ENCODE results near the gene RIMS4.

The RIMS4 gene

DNA sequence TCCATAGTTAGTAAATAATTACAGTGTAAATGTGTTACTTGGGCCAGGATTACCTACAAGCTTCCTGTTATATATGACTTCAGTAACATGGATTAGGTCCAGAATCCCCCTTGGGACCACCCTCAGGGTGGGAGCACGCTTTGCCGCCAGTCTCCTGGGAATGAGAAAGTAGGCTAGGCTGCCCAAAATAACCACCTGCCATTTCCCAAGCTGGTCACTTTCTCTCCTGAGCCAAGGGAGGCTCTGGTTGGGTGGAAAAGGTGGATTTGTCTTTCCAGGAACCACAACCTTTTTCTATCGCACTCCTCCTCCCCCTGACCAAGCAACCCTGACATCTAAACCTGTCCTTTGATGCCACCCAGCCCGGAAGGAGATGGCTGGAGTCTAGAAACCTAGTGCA lies 9.6 kb upstream of the RIMS4 start:
- H3K9me3 ChIP-seq (ENCODE audit: low read length), result no peaks in the 10 kb centered on the region
- H2AFZ ChIP-seq (ENCODE audit: low read depth, low read length), result no peak overlapping the region
- H3K36me3 ChIP-seq (ENCODE audit: insufficient read depth, low read length), result no peaks in the 10 kb centered on the region
- peaks cover 15% of the 10 kb centered on the region for H3K27me3 ChIP-seq (ENCODE audit: insufficient read depth, low read length)
- no peak overlapping the region for H3K4me3 ChIP-seq (ENCODE audit: low read length)
- H3K4me1 ChIP-seq (ENCODE audit: insufficient read depth, low read length), result no peaks in the 10 kb centered on the region

GRCh38 chr20:44817143-44817910 lies 7.0 kb upstream of the RIMS4 start:
- Histone ChIP-seq H2AFZ (ENCODE audit: low read depth, low read length) (no peak overlapping the region), H3K4me3 (ENCODE audit: low read length) (no peak overlapping the region), H3K9me3 (ENCODE audit: low read length) (no peaks in the 10 kb centered on the region), H3K4me1 (ENCODE audit: insufficient read depth, low read length) (no peaks in the 10 kb centered on the region), H3K27me3 (ENCODE audit: insufficient read depth, low read length) (peaks cover 17% of the 10 kb centered on the region), H3K36me3 (ENCODE audit: insufficient read depth, low read length) (no peaks in the 10 kb centered on the region)

GRCh38 chr20:44814937-44815336 lies 4.6 kb upstream of the RIMS4 start:
- H3K4me3 ChIP-seq (ENCODE audit: low read length), result no peak overlapping the region
- no peaks in the 10 kb centered on the region for H3K9me3 ChIP-seq (ENCODE audit: low read length)
- no peaks in the 10 kb centered on the region for H3K36me3 ChIP-seq (ENCODE audit: insufficient read depth, low read length)
- no peak overlapping the region for H2AFZ ChIP-seq (ENCODE audit: low read depth, low read length)
- H3K4me1 ChIP-seq (ENCODE audit: insufficient read depth, low read length), result peaks cover 3% of the 10 kb centered on the region
- peaks cover 34% of the 10 kb centered on the region for H3K27me3 ChIP-seq (ENCODE audit: insufficient read depth, low read length)

DNA sequence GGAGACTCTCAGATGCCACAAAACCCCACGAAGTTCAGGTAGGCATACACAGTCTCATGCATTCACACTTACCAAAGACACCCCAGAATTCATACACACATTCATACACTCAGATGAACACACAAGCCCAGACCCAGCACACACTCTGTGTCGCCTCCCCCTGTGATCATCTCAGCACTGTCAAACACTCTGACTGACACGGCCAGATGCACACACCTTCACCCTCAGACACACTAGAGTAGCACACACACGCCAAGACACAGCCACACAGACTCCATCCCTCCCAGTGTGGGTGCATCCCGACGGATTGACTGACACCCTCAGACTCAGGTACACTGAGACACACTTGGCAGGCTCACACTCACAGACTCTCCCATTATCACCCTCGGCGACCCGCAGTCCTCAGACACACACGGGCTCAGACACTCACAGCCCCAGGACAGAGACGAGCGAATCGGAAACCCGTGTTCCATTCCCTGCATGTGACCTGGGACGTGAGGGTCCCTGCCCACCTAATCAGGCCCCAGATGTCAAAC lies 872 bp upstream of the RIMS4 start:
- no peaks in the 10 kb centered on the region for H3K9me3 ChIP-seq (ENCODE audit: low read length)
- H2AFZ ChIP-seq (ENCODE audit: low read depth, low read length), result no peak overlapping the region
- peaks cover 6% of the 10 kb centered on the region for H3K4me1 ChIP-seq (ENCODE audit: insufficient read depth, low read length)
- H3K27me3 ChIP-seq (ENCODE audit: insufficient read depth, low read length), result peaks cover 41% of the 10 kb centered on the region
- H3K4me3 ChIP-seq (ENCODE audit: low read length), result no peak overlapping the region
- no peaks in the 10 kb centered on the region for H3K36me3 ChIP-seq (ENCODE audit: insufficient read depth, low read length)

DNA sequence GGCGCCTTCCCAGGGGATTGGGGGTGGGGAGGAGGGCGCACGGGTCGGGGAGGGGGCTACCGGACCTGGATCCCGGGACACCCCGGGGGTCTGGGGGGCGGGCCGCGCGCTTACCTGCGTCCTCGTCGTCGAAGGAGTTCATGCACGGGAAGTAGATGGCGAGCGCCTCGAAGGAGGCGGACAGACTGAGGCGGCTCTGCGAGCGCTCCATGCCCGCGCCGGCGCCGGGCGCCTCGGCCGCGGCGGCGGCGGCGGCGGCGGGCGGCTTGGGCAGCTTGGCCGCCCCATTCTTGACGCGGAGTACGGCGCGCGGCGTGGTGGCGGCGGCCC lies 320 bp downstream of the RIMS4 start:
- Histone ChIP-seq H2AFZ (ENCODE audit: low read depth, low read length) (no peak overlapping the region), H3K27me3 (ENCODE audit: insufficient read depth, low read length) (peaks cover 40% of the 10 kb centered on the region), H3K9me3 (ENCODE audit: low read length) (no peaks in the 10 kb centered on the region), H3K4me1 (ENCODE audit: insufficient read depth, low read length) (peaks cover 14% of the 10 kb centered on the region), H3K36me3 (ENCODE audit: insufficient read depth, low read length) (no peaks in the 10 kb centered on the region), H3K4me3 (ENCODE audit: low read length) (peak overlapping the region; percentile 21)

DNA sequence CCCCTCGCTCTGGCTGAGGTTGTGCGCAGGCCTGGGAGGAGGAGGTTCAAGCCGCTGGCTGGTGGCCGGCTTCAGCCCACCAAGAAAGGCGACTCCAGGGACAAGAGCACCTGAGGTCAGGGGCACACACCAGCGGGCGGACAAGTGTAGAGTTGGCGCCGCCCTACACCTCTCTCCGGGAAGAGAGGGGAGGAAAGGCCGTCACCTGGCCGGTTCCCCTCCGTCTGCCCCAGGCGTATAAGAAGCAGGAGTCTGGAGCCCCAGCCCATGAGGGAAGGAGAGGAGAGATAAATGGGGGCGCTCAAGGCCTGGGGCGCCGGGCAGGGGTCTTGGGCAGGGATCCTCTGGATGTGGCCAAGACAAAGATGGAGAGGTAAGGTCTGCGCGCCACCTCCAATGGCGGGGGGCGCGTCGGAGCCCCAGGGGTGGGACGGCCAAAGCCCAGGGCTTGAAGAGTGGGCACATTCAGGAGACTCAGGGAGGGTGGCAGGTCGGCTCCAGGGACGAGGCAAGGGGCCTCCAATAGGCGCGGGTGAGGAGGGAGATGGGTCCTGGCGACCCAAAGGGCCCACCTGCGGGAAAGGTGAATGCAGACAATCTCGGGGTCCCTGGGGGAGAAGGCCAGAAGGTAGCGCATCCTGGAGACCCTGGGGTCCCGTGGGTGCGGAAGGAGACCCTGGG lies 826 bp downstream of the RIMS4 start:
- H3K4me1 ChIP-seq (ENCODE audit: insufficient read depth, low read length), result peaks cover 14% of the 10 kb centered on the region
- H3K4me3 ChIP-seq (ENCODE audit: low read length), result peak overlapping the region; percentile 21
- H3K27me3 ChIP-seq (ENCODE audit: insufficient read depth, low read length), result peaks cover 40% of the 10 kb centered on the region
- H3K9me3 ChIP-seq (ENCODE audit: low read length), result no peaks in the 10 kb centered on the region
- no peak overlapping the region for H2AFZ ChIP-seq (ENCODE audit: low read depth, low read length)
- no peaks in the 10 kb centered on the region for H3K36me3 ChIP-seq (ENCODE audit: insufficient read depth, low read length)

- peaks cover 40% of the 10 kb centered on the region for H3K27me3 ChIP-seq (ENCODE audit: insufficient read depth, low read length)
- no peaks in the 10 kb centered on the region for H3K9me3 ChIP-seq (ENCODE audit: low read length)
- H3K4me1 ChIP-seq (ENCODE audit: insufficient read depth, low read length), result peaks cover 14% of the 10 kb centered on the region
- no peaks in the 10 kb centered on the region for H3K36me3 ChIP-seq (ENCODE audit: insufficient read depth, low read length)
- H2AFZ ChIP-seq (ENCODE audit: low read depth, low read length), result no peak overlapping the region
- no peak overlapping the region for H3K4me3 ChIP-seq (ENCODE audit: low read length)
Measured at GRCh38 chr20:44807684-44808056, 2.7 kb downstream of the RIMS4 start.

DNA sequence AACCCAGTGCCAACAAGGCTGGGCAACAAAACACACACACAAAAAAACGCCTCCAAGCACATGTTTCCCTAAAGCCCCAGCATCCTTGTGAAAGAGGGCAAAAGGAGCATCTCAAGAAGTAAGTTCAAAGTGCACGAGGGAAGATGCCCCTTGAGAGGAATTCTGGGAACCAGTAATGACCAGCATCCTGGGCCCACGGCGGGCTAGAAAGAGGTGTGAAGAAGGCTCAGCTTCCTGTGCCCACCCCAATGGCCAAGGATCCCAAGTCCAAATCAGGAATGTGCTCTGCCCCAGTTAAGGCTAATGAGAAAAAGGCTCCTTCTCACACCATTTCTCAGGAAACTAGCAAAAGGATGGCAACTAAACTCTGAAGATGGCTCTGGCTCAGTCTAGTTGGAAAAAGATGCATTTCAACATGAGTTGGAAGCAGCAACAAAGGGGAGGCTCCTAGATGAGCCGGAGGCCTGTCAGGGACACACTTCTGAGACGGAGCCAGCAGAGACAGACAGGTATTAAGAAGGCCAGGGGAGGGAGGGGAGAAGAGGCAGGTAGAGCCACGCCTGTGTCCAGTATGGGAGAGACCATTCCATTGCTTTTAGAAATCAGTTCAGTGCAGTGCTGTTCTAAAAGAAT lies 3.2 kb downstream of the RIMS4 start:
- Histone ChIP-seq H3K4me1 (ENCODE audit: insufficient read depth, low read length) (peaks cover 14% of the 10 kb centered on the region), H3K9me3 (ENCODE audit: low read length) (no peaks in the 10 kb centered on the region), H3K4me3 (ENCODE audit: low read length) (no peak overlapping the region), H3K27me3 (ENCODE audit: insufficient read depth, low read length) (peaks cover 37% of the 10 kb centered on the region), H3K36me3 (ENCODE audit: insufficient read depth, low read length) (no peaks in the 10 kb centered on the region), H2AFZ (ENCODE audit: low read depth, low read length) (no peak overlapping the region)

- peaks cover 29% of the 10 kb centered on the region for H3K27me3 ChIP-seq (ENCODE audit: insufficient read depth, low read length)
- no peak overlapping the region for H3K4me3 ChIP-seq (ENCODE audit: low read length)
- no peak overlapping the region for H2AFZ ChIP-seq (ENCODE audit: low read depth, low read length)
- peaks cover 14% of the 10 kb centered on the region for H3K4me1 ChIP-seq (ENCODE audit: insufficient read depth, low read length)
- H3K9me3 ChIP-seq (ENCODE audit: low read length), result no peaks in the 10 kb centered on the region
- no peaks in the 10 kb centered on the region for H3K36me3 ChIP-seq (ENCODE audit: insufficient read depth, low read length)
Measured at GRCh38 chr20:44805979-44806620, 4.2 kb downstream of the RIMS4 start.

DNA sequence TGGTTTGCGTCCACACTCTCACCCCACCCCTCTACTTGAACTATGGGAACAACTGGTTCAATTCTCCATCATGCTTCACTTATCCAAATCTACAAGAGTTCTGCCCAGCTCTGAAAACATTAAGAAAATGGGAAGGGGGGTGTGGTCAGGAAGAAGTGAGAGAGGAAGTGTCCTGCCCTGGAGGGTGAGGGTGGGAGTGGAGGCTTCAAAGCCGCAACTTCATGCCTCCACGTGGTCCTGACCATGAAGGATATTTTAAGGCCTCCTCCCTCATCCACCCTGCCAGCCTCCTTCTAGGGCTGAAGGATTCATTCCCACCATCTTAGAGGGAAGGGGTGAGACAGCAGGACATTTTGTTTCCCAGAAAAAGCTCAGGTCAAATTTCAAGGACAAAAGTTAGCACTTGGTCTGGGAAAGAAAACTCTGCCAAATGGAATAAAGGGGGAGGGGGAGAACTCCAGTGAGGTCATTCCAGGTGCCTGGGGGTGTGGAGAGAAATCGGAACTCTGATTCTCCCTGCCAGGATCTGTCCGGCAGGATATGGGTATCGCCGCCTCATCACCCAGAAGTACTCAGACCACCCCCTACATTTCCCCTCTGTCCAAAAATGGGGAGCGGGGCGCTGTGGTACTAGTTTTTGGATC lies 4.9 kb downstream of the RIMS4 start:
- peaks cover 10% of the 10 kb centered on the region for H3K4me1 ChIP-seq (ENCODE audit: insufficient read depth, low read length)
- H2AFZ ChIP-seq (ENCODE audit: low read depth, low read length), result no peak overlapping the region
- H3K9me3 ChIP-seq (ENCODE audit: low read length), result no peaks in the 10 kb centered on the region
- H3K36me3 ChIP-seq (ENCODE audit: insufficient read depth, low read length), result no peaks in the 10 kb centered on the region
- H3K4me3 ChIP-seq (ENCODE audit: low read length), result no peak overlapping the region
- peaks cover 25% of the 10 kb centered on the region for H3K27me3 ChIP-seq (ENCODE audit: insufficient read depth, low read length)

GRCh38 chr20:44803383-44803941 lies 6.9 kb downstream of the RIMS4 start:
- Histone ChIP-seq H3K4me3 (ENCODE audit: low read length) (no peak overlapping the region), H3K27me3 (ENCODE audit: insufficient read depth, low read length) (peaks cover 10% of the 10 kb centered on the region), H3K4me1 (ENCODE audit: insufficient read depth, low read length) (peaks cover 10% of the 10 kb centered on the region), H3K9me3 (ENCODE audit: low read length) (no peaks in the 10 kb centered on the region), H3K36me3 (ENCODE audit: insufficient read depth, low read length) (no peaks in the 10 kb centered on the region), H2AFZ (ENCODE audit: low read depth, low read length) (no peak overlapping the region)

DNA sequence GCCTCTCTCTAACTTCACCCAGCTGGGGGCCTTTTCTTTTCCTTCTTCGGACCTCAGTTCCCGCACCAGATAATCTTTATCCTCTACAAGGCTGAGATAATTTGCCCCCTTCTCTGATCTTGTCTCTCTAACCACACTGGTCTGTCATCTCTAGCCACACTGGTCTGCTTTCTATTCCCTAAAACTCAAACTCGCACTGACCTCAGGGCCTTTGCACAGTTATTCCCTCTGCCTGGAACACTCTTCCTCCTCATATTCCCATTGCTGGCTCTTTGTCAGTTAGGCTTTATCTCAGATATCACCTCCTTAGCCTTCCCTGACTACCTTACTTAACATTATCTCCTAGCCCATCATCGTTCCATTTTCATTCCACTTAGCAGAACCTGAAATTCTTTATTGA lies 7.6 kb downstream of the RIMS4 start:
- H3K36me3 ChIP-seq (ENCODE audit: insufficient read depth, low read length), result no peaks in the 10 kb centered on the region

More for the DNA sequence above, 7.6 kb downstream of the RIMS4 start:
- Histone ChIP-seq H3K4me3 (ENCODE audit: low read length) (no peak overlapping the region), H3K27me3 (ENCODE audit: insufficient read depth, low read length) (peaks cover 3% of the 10 kb centered on the region), H2AFZ (ENCODE audit: low read depth, low read length) (no peak overlapping the region), H3K4me1 (ENCODE audit: insufficient read depth, low read length) (peaks cover 10% of the 10 kb centered on the region), H3K9me3 (ENCODE audit: low read length) (no peaks in the 10 kb centered on the region)

Data from neuron (in vitro differentiated cells).